AG09309 (cell line): Measurements from ENCODE around the gene ATP1A2.

Experiments
- DNase-seq: peaks from one replicate; pipeline ENCODE4 v3.0.0-alpha.2; 2010; ENCODE audit warnings: low read depth
- H3K4me3 ChIP-seq: 2 replicates; pipeline ENCODE4 v1.5.1; 2011; ENCODE audit warnings: mild to moderate bottlenecking, low read depth, low read length, moderate library complexity; ENCODE audit not compliant: control insufficient read depth
- TF ChIP-seq, protein P1 (sequence below): IDR thresholded peaks from 2 replicates; pipeline ENCODE4 v1.5.1; 2011; ENCODE audit warnings: mild to moderate bottlenecking, low read depth, low read length, inconsistent platforms; ENCODE audit not compliant: insufficient read depth, control insufficient read depth; ENCODE audit errors: missing control alignments

Gene ATP1A2

DNA sequence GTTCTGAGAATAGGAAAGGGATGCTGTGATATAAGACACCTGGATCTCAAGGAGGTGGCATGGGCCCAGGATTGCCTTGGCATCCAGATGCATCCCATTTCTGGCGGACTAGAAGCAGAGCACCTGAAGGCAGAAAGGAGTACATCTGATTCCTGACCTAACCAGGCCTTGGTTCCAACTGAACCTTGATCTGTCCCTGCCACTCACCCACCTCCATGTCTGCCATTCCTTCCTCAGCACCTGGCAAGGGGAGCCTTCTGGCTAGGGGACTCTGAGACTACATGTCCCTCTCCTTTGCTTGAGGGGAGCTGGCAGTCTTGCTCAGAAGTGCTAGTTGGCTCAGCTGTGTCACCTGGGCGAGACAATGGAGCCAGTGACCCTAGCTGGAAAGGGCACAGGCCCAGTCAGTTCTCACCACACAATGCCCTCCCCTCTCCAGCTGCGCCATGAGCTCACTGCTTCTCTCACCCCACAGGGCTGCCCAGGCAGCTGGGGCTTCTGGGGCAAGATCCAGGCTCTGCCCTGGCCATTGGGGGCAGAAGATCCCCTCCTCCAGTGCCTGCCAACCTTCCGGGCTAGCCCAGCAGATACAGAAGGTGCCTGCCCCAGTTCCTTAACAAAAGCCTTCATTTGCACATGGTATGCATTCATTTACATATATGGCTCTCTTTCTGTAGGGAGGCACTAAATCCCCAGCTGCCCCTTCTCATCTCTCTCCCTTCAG, 20.0 kb upstream of the ATP1A2 start:
- no peak for DNase-seq
- no peak overlapping the region for H3K4me3 ChIP-seq
- TF ChIP-seq, protein P1, sequence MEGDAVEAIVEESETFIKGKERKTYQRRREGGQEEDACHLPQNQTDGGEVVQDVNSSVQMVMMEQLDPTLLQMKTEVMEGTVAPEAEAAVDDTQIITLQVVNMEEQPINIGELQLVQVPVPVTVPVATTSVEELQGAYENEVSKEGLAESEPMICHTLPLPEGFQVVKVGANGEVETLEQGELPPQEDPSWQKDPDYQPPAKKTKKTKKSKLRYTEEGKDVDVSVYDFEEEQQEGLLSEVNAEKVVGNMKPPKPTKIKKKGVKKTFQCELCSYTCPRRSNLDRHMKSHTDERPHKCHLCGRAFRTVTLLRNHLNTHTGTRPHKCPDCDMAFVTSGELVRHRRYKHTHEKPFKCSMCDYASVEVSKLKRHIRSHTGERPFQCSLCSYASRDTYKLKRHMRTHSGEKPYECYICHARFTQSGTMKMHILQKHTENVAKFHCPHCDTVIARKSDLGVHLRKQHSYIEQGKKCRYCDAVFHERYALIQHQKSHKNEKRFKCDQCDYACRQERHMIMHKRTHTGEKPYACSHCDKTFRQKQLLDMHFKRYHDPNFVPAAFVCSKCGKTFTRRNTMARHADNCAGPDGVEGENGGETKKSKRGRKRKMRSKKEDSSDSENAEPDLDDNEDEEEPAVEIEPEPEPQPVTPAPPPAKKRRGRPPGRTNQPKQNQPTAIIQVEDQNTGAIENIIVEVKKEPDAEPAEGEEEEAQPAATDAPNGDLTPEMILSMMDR = no peak

DNA sequence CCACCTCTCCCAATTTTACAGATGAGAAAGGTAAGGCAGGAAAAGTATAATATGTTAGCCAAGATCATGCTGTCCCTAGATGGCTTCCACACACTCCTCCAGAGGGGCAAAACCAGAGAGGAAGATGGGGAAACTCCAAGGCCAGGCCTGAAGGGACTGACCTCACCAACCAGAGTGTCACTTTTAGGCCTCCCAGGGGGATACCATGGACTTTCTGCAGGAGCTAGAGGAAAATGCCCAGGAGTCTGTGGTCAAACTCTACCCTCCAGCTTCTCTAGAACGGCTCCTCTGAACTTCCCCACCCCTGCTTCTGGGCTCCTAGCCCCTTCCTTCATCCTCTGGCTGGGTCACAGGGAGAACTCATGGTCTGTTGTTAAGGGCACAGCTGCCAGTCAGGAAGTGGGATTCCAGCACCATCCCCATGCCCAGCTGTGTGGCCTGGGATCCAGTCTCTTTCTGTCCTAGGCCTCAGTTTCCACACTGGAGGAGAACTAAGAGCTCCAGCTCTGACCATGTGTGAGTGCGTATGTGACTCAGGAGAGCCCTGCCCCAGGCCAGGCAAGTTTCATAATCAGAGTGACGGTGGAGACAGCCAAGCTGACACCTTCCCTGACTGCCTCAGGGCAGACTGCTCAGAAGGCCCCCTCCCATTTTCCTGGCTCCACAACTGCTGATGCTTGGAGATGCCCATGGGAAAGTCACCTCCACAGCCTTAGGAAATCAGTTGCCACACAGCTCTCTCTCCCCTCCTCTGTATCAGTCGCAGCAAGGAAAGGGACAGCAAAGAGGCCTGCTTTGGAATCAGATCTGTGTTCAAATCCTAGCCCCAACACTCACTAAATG, 19.1 kb upstream of the ATP1A2 start:
- no peak for DNase-seq
- TF ChIP-seq, protein P1 = no peak
- H3K4me3 ChIP-seq = no peak overlapping the region

DNA sequence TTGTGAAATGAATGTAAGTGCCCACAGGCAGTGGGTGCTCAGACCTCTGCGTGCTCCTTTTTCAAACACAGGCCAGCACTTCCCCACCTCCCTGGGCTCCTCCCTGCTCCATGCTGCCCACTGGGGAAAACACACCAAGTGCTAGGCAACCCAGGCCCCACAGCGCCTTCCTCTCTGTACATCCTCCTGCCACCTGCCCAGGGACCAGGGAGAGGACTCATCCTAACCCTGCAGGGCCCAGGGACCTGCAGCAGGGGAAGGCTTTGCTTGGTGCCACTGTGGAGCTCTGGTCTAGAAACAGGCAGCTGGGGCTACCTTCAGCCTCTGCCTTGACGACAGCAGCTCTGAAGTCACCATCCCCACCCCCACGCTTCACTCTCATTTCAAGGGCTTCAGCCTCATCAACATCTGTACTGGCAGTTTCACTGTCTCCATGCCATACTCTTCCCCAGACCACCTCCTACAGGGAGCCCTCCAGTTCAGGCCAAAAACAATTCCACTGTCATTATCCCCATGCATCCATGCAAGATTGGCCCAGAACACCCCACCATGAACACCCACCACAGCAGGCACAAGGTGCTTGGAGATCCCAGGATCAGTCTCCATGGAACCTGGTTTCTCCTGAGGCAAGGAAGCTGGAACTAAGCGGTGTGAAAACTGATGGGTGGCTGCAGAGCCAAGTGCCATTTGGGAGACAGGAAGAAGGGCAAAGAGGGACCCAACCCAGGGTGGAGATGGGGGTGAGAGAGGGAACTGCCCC, 18.2 kb upstream of the ATP1A2 start:
- DNase-seq = no peak
- TF ChIP-seq, protein P1 = no peak
- H3K4me3 ChIP-seq = peak overlapping the region; percentile 77

DNA sequence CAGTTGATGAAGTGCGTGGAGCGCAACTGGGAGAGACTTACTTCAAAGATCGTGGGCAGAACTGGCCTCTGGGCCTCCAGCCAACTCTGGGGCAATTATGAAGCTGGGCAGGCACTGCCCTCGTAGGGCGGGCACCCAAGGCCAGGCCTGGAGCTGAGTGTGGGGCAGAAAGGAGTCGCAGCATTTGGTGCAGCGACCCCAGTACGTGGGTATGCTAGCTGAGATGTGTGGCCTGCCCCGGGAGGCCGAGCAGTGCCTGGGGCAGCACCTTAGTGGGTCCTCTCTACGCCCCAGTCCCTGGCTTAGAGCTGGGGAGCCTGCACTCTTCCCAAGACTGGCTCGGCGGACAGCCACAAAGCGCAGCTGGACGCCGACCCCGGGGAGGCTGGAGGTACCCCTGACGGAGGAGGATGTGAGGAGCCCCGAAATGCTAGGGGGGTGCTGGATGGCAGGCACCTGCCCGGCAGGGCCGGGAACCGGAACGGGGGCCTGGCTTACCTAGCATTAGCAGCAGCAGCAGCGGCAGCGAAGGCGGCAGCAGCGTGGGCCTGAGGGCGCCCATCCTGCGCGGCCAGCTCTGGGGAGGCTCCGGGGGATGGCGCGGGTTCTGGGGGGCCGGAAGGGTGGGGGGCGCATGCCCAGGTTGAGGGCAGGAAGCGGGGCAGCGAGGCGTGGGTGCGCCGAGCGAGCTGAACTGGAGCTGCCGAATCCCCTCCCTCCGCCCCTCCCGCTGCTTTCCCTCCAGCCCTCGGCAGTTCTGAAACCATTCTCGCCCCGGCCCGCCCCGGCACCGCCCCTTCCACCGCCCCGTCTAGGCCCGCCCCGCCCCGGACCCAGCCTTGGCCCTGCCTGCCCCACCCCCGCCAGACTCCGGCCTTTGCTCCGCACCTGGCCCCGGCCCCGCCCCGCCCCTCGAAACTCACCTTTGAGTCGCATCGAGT, 17.4 kb upstream of the ATP1A2 start, which contains the start of gene IGSF8:
Gene IGSF8 (minus strand): TSS at position 709 of the 941 bp plus-strand sequence. CDS start 147 bp downstream, at position 562.
- no peak for DNase-seq
- peak within 1 kb of the TSS; percentile 77 for H3K4me3 ChIP-seq
- TF ChIP-seq, protein P1 = no peak

DNA sequence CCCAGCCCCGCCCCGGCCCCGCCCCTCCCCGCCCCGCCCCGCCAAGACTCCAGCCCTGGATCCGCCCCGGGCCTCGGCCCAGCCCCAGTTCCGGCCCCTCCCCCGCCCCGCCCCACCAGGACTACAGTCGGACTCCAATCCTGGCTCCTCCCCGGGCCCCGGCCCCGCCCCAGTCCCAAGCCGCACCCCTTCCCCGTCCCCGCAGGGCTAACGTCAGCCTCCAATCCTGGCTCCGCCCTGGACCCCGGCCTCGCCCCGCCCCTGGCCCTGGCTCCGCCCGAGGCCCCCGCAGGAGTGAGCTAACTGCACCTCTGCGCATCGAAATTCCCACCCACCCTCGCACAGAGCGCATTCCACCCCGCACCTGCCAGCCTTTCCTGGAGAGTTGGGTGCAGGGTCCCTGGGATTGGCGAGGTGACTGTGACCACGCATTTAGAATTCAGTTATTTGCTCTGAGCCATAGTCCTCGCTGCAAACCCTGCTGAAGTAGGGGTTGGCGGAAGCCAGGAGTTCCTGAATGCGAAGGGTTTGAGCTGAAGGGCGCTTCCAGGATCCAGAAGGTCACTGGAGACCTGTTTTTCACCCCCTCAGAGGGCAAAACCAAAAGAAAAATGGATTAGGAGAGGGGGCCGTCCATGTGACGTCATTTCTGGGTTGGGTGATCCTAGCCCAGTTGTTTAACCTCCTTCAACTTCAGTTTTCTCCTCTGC, 16.6 kb upstream of the ATP1A2 start:
- DNase-seq = peak; percentile 66
- TF ChIP-seq, protein P1 = no peak
- H3K4me3 ChIP-seq = peak overlapping the region; percentile 77
